ENCODE data around the gene CBARP.
A peak's percentile ranks its signal among the peaks of the same experiment; 100 is the strongest.

The CBARP gene

DNA sequence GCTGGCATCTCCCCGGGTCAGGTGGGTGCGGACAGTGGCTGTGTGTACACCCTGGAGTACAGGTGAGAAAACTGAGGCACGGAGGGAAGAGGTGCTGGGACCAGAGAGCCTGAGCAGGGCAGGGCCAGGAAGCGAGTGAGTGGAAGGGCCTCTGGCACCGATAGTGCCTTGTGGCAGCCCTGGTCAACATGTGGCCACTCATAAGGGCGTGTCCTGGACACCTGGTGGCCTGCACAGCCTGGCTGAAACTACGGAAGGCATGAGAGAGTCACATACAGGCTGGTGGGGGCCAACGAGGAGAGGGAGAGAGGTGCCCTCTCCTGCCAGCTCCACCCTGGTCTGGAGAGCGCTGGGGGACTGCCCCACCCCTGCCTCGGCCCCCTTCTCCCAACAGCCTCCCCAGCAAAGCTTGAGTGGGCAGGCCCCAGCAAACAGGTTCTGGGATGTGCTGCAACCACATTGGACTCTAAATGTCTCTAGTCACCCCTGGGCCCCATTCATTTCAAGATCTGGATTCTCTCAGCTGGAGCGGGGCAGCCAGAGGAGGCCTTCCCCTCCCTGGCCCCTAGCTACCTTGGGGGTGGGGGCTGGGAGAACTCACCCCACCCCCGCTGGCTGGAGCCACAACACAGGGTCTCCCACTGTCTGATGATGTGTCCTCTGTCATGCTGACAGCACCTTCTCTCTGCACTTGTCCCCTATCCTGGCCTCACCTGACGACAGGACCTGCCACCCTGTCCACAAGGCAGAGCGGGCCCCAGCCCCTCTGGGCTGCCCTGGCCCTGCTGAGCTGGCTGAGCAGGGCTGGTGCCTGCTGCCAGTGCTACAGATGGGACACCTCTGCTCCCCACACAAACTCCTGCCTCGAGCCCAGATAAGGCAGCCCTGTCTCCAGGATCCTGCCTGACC, 5.8 kb downstream of the CBARP start:
- H4K20me1 ChIP-seq: peaks cover 0 to 75% (median 21%) of the 10 kb centered on the region in 11 experiments; a peak in 14 of 22 replicates
- TF ChIP-seq Cebpa-rat (IDR thresholded peaks at IDR 0.05): no peak
- H3K4me3 ChIP-seq: no peak overlapping the region
- H3K9ac ChIP-seq: peak overlapping the region in 3 of 11 experiments; percentile 7 to 41 (median 12); a peak in 3 of 22 replicates
- H3K9me3 ChIP-seq (replicated peaks in 1 of 11): no peaks in the 10 kb centered on the region
- H3K4me1 ChIP-seq: peaks cover 2 to 25% (median 15%) of the 10 kb centered on the region in 10 experiments; a peak in 17 of 20 replicates
- peaks cover 11 to 27% (median 24%) of the 10 kb centered on the region in 11 experiments for H3K27me3 ChIP-seq
- H3K27ac ChIP-seq: no peak overlapping the region
- peak overlapping the region in 3 of 11 experiments; percentile 2 to 37 (median 3); a peak in 1 of 22 replicates for H3K4me2 ChIP-seq
- peaks cover 14 to 22% (median 18%) of the 10 kb centered on the region in 11 experiments for H3K36me3 ChIP-seq

DNA sequence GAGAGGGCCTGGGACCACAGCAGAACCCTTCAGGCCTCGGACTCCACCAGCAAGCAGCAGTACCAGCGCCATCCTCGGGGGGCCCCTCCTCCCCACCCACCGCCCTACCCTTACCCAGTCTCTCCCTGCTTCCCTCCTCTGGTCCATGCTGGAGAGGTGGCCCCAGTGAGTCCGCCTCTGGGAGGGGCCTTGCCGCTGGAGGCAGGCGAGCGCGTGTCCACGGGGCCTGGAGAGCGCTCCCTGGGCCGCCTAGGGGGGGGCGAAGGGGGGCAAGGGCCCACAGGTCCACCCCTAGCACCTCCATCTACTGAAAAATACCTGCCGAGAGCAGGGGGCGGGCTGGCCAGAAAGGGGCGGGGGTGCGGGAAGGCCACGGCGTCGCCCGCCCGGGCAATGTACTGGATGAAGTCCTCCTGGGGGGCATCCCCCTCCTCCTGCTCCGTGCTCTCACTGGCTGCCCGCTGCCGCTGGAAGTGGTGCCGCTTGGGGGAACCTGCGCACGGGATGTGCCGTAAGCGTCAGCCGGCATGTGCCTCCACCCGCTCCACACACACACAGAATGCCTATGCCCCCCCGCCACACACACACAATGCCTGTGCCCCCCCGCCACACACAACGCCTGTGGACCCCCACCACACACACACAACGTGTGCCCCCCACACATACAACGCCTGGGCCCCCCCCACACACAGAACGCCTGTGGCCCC, 6.9 kb downstream of the CBARP start:
- no peak overlapping the region for H3K4me2 ChIP-seq
- H3K9ac ChIP-seq: no peak overlapping the region
- no peaks in the 10 kb centered on the region for H3K9me3 ChIP-seq (replicated peaks in 1 of 11)
- H3K27ac ChIP-seq: no peak overlapping the region
- H4K20me1 ChIP-seq: peaks cover 4 to 80% (median 26%) of the 10 kb centered on the region in 11 experiments; a peak in 17 of 22 replicates
- TF ChIP-seq Cebpa-rat (IDR thresholded peaks at IDR 0.05): no peak
- no peak overlapping the region for H3K4me3 ChIP-seq
- peaks cover 0 to 16% (median 8%) of the 10 kb centered on the region in 10 experiments; a peak in 7 of 20 replicates for H3K4me1 ChIP-seq
- peaks cover 24 to 32% (median 29%) of the 10 kb centered on the region in 11 experiments for H3K36me3 ChIP-seq
- H3K27me3 ChIP-seq: peaks cover 2 to 16% (median 14%) of the 10 kb centered on the region in 11 experiments; a peak in 21 of 22 replicates

DNA sequence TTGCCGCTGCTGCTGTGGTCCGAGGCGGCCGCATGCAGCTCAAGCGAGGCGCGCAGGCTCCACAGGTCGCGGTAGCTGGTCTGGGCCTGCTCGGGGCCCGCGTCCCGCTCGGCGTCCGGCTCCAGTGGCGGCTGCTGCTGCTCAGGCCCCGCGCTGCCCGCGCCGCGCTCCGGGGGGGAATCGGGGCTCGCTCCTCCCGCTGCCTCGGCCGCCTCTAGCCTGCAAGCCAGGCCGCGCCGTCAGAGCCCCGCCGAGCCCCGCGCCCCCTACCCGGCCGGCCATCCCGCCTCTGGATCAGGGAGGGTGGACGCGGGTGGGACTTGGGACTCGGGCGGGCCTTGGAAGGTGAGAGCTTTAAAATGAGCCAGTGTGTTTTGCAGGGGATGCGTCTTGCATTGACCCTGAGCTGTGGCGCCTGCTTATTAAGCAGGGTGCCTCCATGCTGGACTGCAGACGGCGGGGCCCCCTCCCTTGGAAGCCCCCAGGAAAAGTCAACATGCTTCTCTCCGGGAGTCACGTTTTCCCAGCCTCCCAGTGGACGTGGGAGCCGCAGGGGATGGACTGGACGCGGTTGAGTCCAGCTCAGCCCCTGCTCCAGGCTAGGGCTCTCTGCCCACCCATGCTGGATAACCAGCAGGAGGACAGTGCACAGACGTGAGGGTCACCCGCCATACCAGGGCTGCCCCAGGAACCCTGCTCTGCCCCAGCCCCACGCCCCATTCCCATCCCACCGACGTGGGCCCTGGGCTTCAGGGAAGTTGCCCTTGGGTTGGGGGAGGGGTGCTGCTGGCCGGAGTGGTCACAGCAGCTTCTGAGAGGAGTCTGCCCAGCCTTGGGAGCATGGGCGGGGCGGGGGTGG, 7.7 kb downstream of the CBARP start:
- peaks cover 0 to 21% (median 10%) of the 10 kb centered on the region in 10 experiments; a peak in 8 of 20 replicates for H3K4me1 ChIP-seq
- peaks cover 31 to 40% (median 36%) of the 10 kb centered on the region in 11 experiments for H3K36me3 ChIP-seq
- no peak for TF ChIP-seq Cebpa-rat (IDR thresholded peaks at IDR 0.05)
- H3K4me2 ChIP-seq: no peak overlapping the region
- H3K9ac ChIP-seq: no peak overlapping the region
- no peak overlapping the region for H3K27ac ChIP-seq
- H3K27me3 ChIP-seq: peaks cover 0 to 8% (median 6%) of the 10 kb centered on the region in 11 experiments; a peak in 17 of 22 replicates
- H4K20me1 ChIP-seq: peaks cover 12 to 80% (median 28%) of the 10 kb centered on the region in 11 experiments; a peak in 17 of 22 replicates
- no peak overlapping the region for H3K4me3 ChIP-seq
- no peaks in the 10 kb centered on the region for H3K9me3 ChIP-seq (replicated peaks in 1 of 11)

DNA sequence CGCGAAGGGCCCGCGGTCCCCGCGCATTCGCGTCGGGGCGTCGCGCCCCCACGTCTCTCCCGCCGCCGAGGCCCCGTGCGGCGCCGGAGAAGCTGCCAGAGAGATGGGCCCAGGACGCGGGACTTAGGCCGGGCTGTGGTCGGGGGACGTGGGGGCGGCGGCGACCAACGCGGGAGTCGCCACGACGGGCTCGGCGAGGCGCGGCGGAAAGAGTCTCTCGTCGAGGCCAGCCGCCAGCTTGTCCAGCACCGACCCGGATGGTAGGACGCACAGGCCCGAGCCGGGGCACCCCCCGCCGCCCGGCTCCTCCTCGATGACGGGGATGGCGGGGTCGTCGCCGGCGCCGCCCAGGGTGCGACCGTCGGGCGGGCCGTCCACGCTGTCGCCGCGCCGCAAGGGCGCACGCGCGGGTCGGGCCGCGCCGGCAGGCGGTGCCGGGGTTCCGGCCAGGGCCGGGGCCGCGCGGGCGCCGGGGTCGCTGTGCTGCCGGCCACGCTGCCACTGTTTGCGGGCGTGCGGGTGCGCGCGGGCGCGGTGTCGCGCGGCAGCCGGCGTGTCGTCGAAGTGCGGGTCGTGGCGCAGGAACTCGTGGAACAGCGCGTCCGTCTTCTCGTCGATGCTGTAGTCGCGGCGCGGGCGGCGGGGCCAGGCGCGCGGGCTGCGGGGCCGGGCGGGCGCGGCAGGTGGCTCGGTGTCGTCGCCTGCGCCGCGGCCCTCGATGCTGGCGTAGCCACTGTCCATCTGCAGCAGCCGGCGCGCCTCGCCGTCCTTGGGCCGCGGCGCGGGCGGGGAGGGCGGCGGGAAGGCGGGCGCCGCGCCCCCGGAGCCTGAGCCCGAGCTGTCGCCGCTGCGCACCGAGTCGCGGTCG, 8.5 kb downstream of the CBARP start:
- H3K36me3 ChIP-seq: peaks cover 39 to 49% (median 44%) of the 10 kb centered on the region in 11 experiments
- H3K4me2 ChIP-seq: no peak overlapping the region
- no peak overlapping the region for H3K9ac ChIP-seq
- H4K20me1 ChIP-seq: peaks cover 21 to 81% (median 37%) of the 10 kb centered on the region in 11 experiments; a peak in 21 of 22 replicates
- H3K9me3 ChIP-seq (replicated peaks in 1 of 11): no peaks in the 10 kb centered on the region
- peaks cover 0 to 30% (median 12%) of the 10 kb centered on the region in 10 experiments; a peak in 8 of 20 replicates for H3K4me1 ChIP-seq
- no peaks in the 10 kb centered on the region for H3K27me3 ChIP-seq
- no peak overlapping the region for H3K27ac ChIP-seq
- no peak for TF ChIP-seq Cebpa-rat (IDR thresholded peaks at IDR 0.05)
- H3K4me3 ChIP-seq: no peak overlapping the region

DNA sequence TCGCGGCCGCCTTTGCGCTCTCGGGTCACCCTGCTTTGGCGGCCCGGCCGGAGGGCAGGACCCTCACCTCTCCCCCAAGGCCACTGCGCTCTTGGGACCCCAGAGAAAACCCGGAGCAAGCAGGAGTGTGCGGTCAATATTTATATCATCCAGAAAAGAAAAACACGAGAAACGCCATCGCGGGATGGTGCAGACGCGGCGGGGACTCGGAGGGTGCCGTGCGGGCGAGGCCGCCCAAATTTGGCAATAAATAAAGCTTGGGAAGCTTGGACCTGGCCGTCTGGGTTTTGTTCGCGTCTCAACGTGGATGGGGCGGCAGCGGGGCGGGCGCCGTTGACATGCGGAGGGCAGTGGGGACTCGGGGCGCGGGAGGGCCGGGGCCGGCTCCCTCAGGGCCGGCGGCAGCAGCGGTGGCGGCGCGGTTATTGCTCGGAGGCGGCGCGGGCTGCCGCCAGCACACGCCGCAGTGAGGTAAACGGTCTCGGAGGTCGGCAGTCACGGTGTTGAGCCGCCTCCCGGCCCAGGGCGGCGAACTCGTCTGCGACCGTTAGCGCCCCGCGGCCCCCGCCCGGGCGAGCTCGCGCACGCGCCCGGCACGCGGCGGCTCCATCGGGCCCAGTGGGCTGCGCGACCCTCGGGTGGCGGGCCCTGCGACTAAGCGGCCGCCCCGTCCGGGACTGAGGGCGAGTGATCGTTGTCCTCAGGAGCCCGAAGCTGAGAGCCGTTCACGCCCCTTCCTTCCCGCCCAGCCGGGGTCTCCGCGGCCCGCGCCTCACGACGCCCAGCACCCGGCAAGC, 9.4 kb downstream of the CBARP start:
- no peak overlapping the region for H3K9ac ChIP-seq
- no peaks in the 10 kb centered on the region for H3K9me3 ChIP-seq (replicated peaks in 1 of 11)
- peaks cover 0 to 34% (median 12%) of the 10 kb centered on the region in 10 experiments; a peak in 8 of 20 replicates for H3K4me1 ChIP-seq
- no peak for TF ChIP-seq Cebpa-rat (IDR thresholded peaks at IDR 0.05)
- H3K27me3 ChIP-seq: no peaks in the 10 kb centered on the region
- no peak overlapping the region for H3K27ac ChIP-seq
- no peak overlapping the region for H3K4me2 ChIP-seq
- no peak overlapping the region for H3K4me3 ChIP-seq
- H4K20me1 ChIP-seq: peaks cover 30 to 85% (median 46%) of the 10 kb centered on the region in 11 experiments; a peak in 21 of 22 replicates
- H3K36me3 ChIP-seq: peaks cover 48 to 58% (median 53%) of the 10 kb centered on the region in 11 experiments

DNA sequence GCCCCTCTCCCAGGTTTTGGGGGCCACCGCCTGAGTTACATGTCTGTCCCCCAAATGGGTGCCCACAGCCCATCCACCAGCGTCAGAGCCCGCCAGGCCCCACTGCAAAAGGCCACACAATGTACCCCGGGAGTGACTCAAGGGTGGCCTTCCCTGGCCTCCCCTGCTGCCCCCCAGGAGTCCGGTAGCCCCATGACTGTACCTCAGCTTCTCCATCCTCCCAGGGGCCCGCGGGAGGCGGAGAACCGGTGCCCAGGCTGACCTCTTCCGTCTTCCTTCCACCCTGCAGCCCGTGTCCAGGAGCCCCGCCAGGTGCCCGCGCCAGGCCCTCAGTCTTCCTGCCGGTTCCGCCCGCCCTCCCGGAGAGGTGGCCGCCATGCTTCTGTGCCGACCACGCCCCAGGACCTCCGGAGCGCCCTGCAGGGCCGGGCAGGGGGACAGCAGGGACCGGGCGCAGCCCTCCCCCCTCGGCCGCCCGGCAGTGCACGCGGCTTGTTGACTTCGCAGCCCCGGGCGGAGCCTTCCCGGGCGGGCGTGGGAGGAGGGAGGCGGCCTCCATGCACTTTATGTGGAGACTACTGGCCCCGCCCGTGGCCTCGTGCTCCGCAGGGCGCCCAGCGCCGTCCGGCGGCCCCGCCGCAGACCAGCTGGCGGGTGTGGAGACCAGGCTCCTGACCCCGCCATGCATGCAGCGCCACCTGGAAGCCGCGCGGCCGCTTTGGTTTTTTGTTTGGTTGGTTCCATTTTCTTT, 10.3 kb downstream of the CBARP start:
- TF ChIP-seq Cebpa-rat (IDR thresholded peaks at IDR 0.05): no peak
- Histone ChIP-seq H3K4me3 (no peak overlapping the region), H3K27ac (no peak overlapping the region), H3K36me3 (peaks cover 57 to 67% (median 62%) of the 10 kb centered on the region in 11 experiments), H3K9me3 (replicated peaks in 1 of 11) (no peaks in the 10 kb centered on the region), H3K27me3 (no peaks in the 10 kb centered on the region), H4K20me1 (peaks cover 39 to 85% (median 53%) of the 10 kb centered on the region in 11 experiments; a peak in 21 of 22 replicates), H3K4me2 (no peak overlapping the region), H3K4me1 (peaks cover 5 to 33% (median 13%) of the 10 kb centered on the region in 10 experiments; a peak in 18 of 20 replicates), H3K9ac (no peak overlapping the region)
